OCI-LY1 (cell line): ENCODE results near the gene GDF7.

Experiments
- H2AFZ ChIP-seq: fragments of 200-600 bp; sonication (generic), shearing (Covaris generic); 2 replicates; pipeline ENCODE4 v1.6.0; 2014; ENCODE audit warnings: antibody characterized with exemption, mild to moderate bottlenecking, low read length
- H3F3A ChIP-seq: fragments of 200-600 bp; sonication (generic), shearing (Covaris generic); 2 replicates; pipeline ENCODE4 v1.6.0; 2014; ENCODE audit warnings: mild to moderate bottlenecking, antibody characterized with exemption, low read length, moderate library complexity; ENCODE audit not compliant: insufficient read depth
- H3K27ac ChIP-seq: fragments of 200-600 bp; sonication (generic); 2 replicates; pipeline ENCODE4 v1.5.1; 2014; ENCODE audit warnings: low read length, mixed run types, mild to moderate bottlenecking, low read depth; ENCODE audit not compliant: poor library complexity, severe bottlenecking
- H3K27me3 ChIP-seq: fragments of 200-600 bp; sonication (generic); 2 replicates; pipeline ENCODE4 v1.6.0; 2014; ENCODE audit warnings: antibody characterized with exemption, mild to moderate bottlenecking, low read length, moderate library complexity; ENCODE audit not compliant: insufficient read depth
- H3K36me3 ChIP-seq: fragments of 200-600 bp; sonication (generic); 2 replicates; pipeline ENCODE4 v1.6.1; 2014; ENCODE audit warnings: mild to moderate bottlenecking, antibody characterized with exemption, low read length, moderate library complexity, mixed read lengths; ENCODE audit not compliant: insufficient read depth
- H3K4me1 ChIP-seq: fragments of 200-600 bp; sonication (generic); 2 replicates; pipeline ENCODE4 v1.5.1; 2014; ENCODE audit warnings: mild to moderate bottlenecking, low read length, moderate library complexity; ENCODE audit not compliant: insufficient read depth, severe bottlenecking
- H3K4me2 ChIP-seq: fragments of 200-600 bp; sonication (generic), shearing (Covaris generic); 2 replicates; pipeline ENCODE4 v1.6.1; 2014; ENCODE audit warnings: low read length
- H3K4me3 ChIP-seq: fragments of 200-600 bp; sonication (generic); 2 replicates; pipeline ENCODE4 v1.5.1; 2014; ENCODE audit warnings: low read length, low read depth, mild to moderate bottlenecking, mixed read lengths; ENCODE audit not compliant: poor library complexity, severe bottlenecking
- H3K79me2 ChIP-seq: fragments of 200-600 bp; shearing (Covaris generic); 2 replicates; pipeline ENCODE4 v1.6.1; 2016; ENCODE audit warnings: mixed run types, low read length, mixed read lengths; ENCODE audit not compliant: insufficient read depth
- H3K9ac ChIP-seq: fragments of 200-600 bp; sonication (generic), shearing (Covaris generic); 2 replicates; pipeline ENCODE4 v1.6.1; 2014; ENCODE audit warnings: mild to moderate bottlenecking, low read length, mixed read lengths
- H3K9me2 ChIP-seq: fragments of 200-600 bp; sonication (generic), shearing (Covaris generic); 2 replicates; pipeline ENCODE4 v1.6.1; 2014; ENCODE audit warnings: low read depth, mild to moderate bottlenecking, low read length, mixed read lengths
- H3K9me3 ChIP-seq: fragments of 200-600 bp; shearing (Covaris generic); 2 replicates; pipeline ENCODE4 v1.6.1; 2014; ENCODE audit warnings: low read length, mixed read lengths
- H4K20me1 ChIP-seq: fragments of 200-600 bp; sonication (generic), shearing (Covaris generic); 2 replicates; pipeline ENCODE4 v1.6.0; 2016; ENCODE audit warnings: mild to moderate bottlenecking, low read length; ENCODE audit not compliant: insufficient read depth
- CTCF ChIP-seq: fragments of 200-600 bp; sonication (generic), shearing (Covaris generic); IDR thresholded peaks from 2 replicates; pipeline ENCODE4 v1.5.1; 2017; ENCODE audit warnings: mild to moderate bottlenecking, antibody characterized with exemption, low read length, moderate library complexity, mixed read lengths
- EZH2 ChIP-seq: fragments of 200-600 bp; sonication (generic), shearing (Covaris generic); IDR thresholded peaks from 2 replicates; pipeline ENCODE4 v1.8.0; 2017; ENCODE audit warnings: borderline replicate concordance, mixed run types, mild to moderate bottlenecking, antibody characterized with exemption, low read length, moderate library complexity, mixed read lengths

Gene GDF7

GRCh38 chr2:20629181-20629580 lies 37.8 kb upstream of the GDF7 start:
- no peak overlapping the region for H2AFZ ChIP-seq
- TF ChIP-seq CTCF (no peak), EZH2 (no peak)

GRCh38 chr2:20629581-20630171 lies 37.3 kb upstream of the GDF7 start:
- no peak overlapping the region for H3K4me3 ChIP-seq
- no peaks in the 10 kb centered on the region for H3K79me2 ChIP-seq
- H3F3A ChIP-seq = no peaks in the 10 kb centered on the region
- no peaks in the 10 kb centered on the region for H3K27me3 ChIP-seq
- TF ChIP-seq CTCF (no peak), EZH2 (no peak)
- H3K4me2 ChIP-seq = no peak overlapping the region
- H3K27ac ChIP-seq = no peak overlapping the region
- H3K9me2 ChIP-seq = no peaks in the 10 kb centered on the region
- H3K4me1 ChIP-seq = peaks cover 10% of the 10 kb centered on the region
- no peak overlapping the region for H3K9ac ChIP-seq
- peaks cover 2% of the 10 kb centered on the region; the same call in 1 of the 2 replicates for H4K20me1 ChIP-seq
- H2AFZ ChIP-seq = no peak overlapping the region
- H3K36me3 ChIP-seq = no peaks in the 10 kb centered on the region
- no peaks in the 10 kb centered on the region for H3K9me3 ChIP-seq

More at GRCh38 chr2:20629181-20629580, 37.8 kb upstream of the GDF7 start:
- H3K4me1 ChIP-seq = peaks cover 10% of the 10 kb centered on the region
- H3F3A ChIP-seq = no peaks in the 10 kb centered on the region
- no peaks in the 10 kb centered on the region for H3K27me3 ChIP-seq
- H3K4me3 ChIP-seq = no peak overlapping the region
- peaks cover 2% of the 10 kb centered on the region; the same call in 1 of the 2 replicates for H4K20me1 ChIP-seq
- no peak overlapping the region for H3K4me2 ChIP-seq
- no peak overlapping the region for H3K27ac ChIP-seq
- no peaks in the 10 kb centered on the region for H3K79me2 ChIP-seq
- no peaks in the 10 kb centered on the region for H3K9me3 ChIP-seq
- H3K9me2 ChIP-seq = no peaks in the 10 kb centered on the region
- no peak overlapping the region for H3K9ac ChIP-seq
- H3K36me3 ChIP-seq = no peaks in the 10 kb centered on the region

- Histone ChIP-seq H3K4me1 (peaks cover 10% of the 10 kb centered on the region), H3K9me3 (no peaks in the 10 kb centered on the region), H3K27ac (no peak overlapping the region), H3K9ac (no peak overlapping the region), H3K27me3 (no peaks in the 10 kb centered on the region), H3K36me3 (no peaks in the 10 kb centered on the region), H3K79me2 (no peaks in the 10 kb centered on the region), H3F3A (no peaks in the 10 kb centered on the region), H2AFZ (no peak overlapping the region), H3K4me3 (no peak overlapping the region), H4K20me1 (peaks cover 2% of the 10 kb centered on the region; the same call in 1 of the 2 replicates), H3K4me2 (no peak overlapping the region), H3K9me2 (no peaks in the 10 kb centered on the region)
- TF ChIP-seq CTCF (no peak), EZH2 (no peak)
These were observed 36.0 kb upstream of the GDF7 start for GRCh38 chr2:20630967-20631366.
